CD14-positive monocyte (primary cell): ENCODE results near the gene SYTL1. TPM values are rescaled to one million over a fixed set of nuclear protein-coding genes. Genes with fewer than 3 reads are reported as not detected.

ENCODE experiments used
- DNase-seq, 3 donors: peaks; one replicate each; pipeline ENCODE4 v3.0.0-alpha.2; 2011 to 2022
- H2AFZ ChIP-seq: 2 replicates; pipeline ENCODE4 v1.6.0; 2012; ENCODE audit warnings: mild to moderate bottlenecking, low read depth, low read length, inconsistent platforms; ENCODE audit not compliant: insufficient read depth, poor library complexity, severe bottlenecking
- H3K27ac ChIP-seq, 2 donors: 1 replicate in 1 of 2; 2 replicates in 1 of 2; pipeline ENCODE4 v1.5.1; 2012 to 2013; ENCODE audit warnings: low read length in 2 of 2, control low read depth in 1 of 2, inconsistent platforms in 1 of 2, low read depth in 1 of 2, mild to moderate bottlenecking in 1 of 2
- H3K27me3 ChIP-seq, 2 donors: one replicate each; pipeline versions ENCODE4 v1.6.0 to v1.6.1; 2011 to 2013; ENCODE audit warnings: low read length in 2 of 2; ENCODE audit not compliant: control insufficient read depth in 2 of 2, insufficient read depth in 2 of 2
- H3K36me3 ChIP-seq, 2 donors: replicated peaks in 1 of 2; 1 replicate in 1 of 2; 2 replicates in 1 of 2; pipeline versions ENCODE4 v1.5.1 to v1.6.1; 2012 to 2013; ENCODE audit warnings: low read length in 2 of 2, control low read depth in 1 of 2, inconsistent platforms in 1 of 2, mild to moderate bottlenecking in 1 of 2; ENCODE audit not compliant: insufficient read depth in 2 of 2, control insufficient read depth in 1 of 2
- H3K4me1 ChIP-seq, 2 donors: 1 replicate in 1 of 2; 2 replicates in 1 of 2; pipeline versions ENCODE4 v1.5.1 to v1.6.1; 2012 to 2013; ENCODE audit warnings: low read length in 2 of 2, control low read depth in 1 of 2, inconsistent platforms in 1 of 2, mild to moderate bottlenecking in 1 of 2, moderate library complexity in 1 of 2; ENCODE audit not compliant: insufficient read depth in 2 of 2, control insufficient read depth in 1 of 2
- H3K4me2 ChIP-seq: replicated peaks from 2 replicates; pipeline ENCODE3; 2012; ENCODE audit warnings: low read length, moderate library complexity, mild to moderate bottlenecking; ENCODE audit not compliant: poor library complexity, severe bottlenecking; ENCODE audit errors: extremely low read depth
- H3K4me3 ChIP-seq, 3 experiments: fragments of 200-600 bp in 1 of 3; sonication (generic) in 1 of 3; replicated peaks in 1 of 3; 1 replicate in 2 of 3; 2 replicates in 1 of 3; pipeline ENCODE4 v1.5.1; 2011 to 2013; ENCODE audit warnings: low read length in 3 of 3, mild to moderate bottlenecking in 3 of 3, control low read depth in 2 of 3, low read depth in 2 of 3, inconsistent platforms in 1 of 3, moderate library complexity in 1 of 3
- H3K79me2 ChIP-seq: 2 replicates; pipeline ENCODE4 v1.6.0; 2012; ENCODE audit warnings: mild to moderate bottlenecking, control low read depth, inconsistent platforms, low read length, moderate library complexity; ENCODE audit not compliant: insufficient read depth
- H3K9ac ChIP-seq: 2 replicates; pipeline ENCODE4 v1.6.0; 2017; ENCODE audit warnings: low read length, mild to moderate bottlenecking; ENCODE audit not compliant: insufficient read depth, poor library complexity, severe bottlenecking
- H3K9me3 ChIP-seq, 2 donors: replicated peaks in 1 of 2; 1 replicate in 1 of 2; 2 replicates in 1 of 2; pipeline versions ENCODE4 v1.5.1 to v1.6.1; 2012 to 2013; ENCODE audit warnings: low read length in 2 of 2, control low read depth in 1 of 2; ENCODE audit not compliant: control insufficient read depth in 1 of 2, insufficient read depth in 1 of 2
- H4K20me1 ChIP-seq: 2 replicates; pipeline ENCODE4 v1.6.0; 2012; ENCODE audit warnings: mild to moderate bottlenecking, low read length, control low read depth, moderate library complexity; ENCODE audit not compliant: insufficient read depth
- H3K27ac Mint-ChIP-seq, 7 donors: one replicate each; pipeline ENCODE4 v1.8.0; 2020; ENCODE audit warnings: mild to moderate bottlenecking in 7 of 7, mixed read lengths in 7 of 7, moderate library complexity in 6 of 7, inconsistent platforms in 2 of 7
- H3K27me3 Mint-ChIP-seq, 3 donors: one replicate each; pipeline ENCODE4 v1.8.0; 2021 to 2022; ENCODE audit warnings: low read depth in 3 of 3, mild to moderate bottlenecking in 3 of 3, mixed read lengths in 3 of 3, moderate library complexity in 3 of 3, inconsistent platforms in 1 of 3
- H3K36me3 Mint-ChIP-seq, 2 donors: one replicate each; pipeline ENCODE4 v1.8.0; 2020; ENCODE audit warnings: mixed read lengths in 2 of 2, inconsistent platforms in 1 of 2, mild to moderate bottlenecking in 1 of 2
- H3K4me1 Mint-ChIP-seq: one replicate; pipeline ENCODE4 v1.8.0; 2020; ENCODE audit warnings: mild to moderate bottlenecking, mixed read lengths
- H3K4me3 Mint-ChIP-seq, 2 donors: one replicate each; pipeline ENCODE4 v1.8.0; 2020; ENCODE audit warnings: mild to moderate bottlenecking in 2 of 2, mixed read lengths in 2 of 2, moderate library complexity in 1 of 2
- H3K9me3 Mint-ChIP-seq, 7 donors: one replicate each; pipeline ENCODE4 v1.8.0; 2020 to 2022; ENCODE audit warnings: mixed read lengths in 7 of 7, mild to moderate bottlenecking in 6 of 7, moderate library complexity in 6 of 7, inconsistent platforms in 2 of 7
- WGBS: methylation state at CpG from one replicate; pipeline ENCODE4 v1.1.5; 2013; ENCODE audit warnings: missing lambda C conversion rate; ENCODE audit not compliant: insufficient coverage; 5-methylcytosine and 5-hydroxymethylcytosine counted together
- intact Hi-C, 2 donors: fragments of 100-400 bp; cut with micrococcal nuclease; formaldehyde crosslinking; loops; one replicate each; pipeline versions ENCODE4 v1.15.0 to v1.15.1; 2023
- polyA plus RNA-seq, 3 donors: library from polyadenylated mRNA; depleted of rRNA in 1 of 3; unstranded in 2 of 3; stranded (reverse) in 1 of 3; fragments of 300-500 nt in 2 of 3; fragments of >200 nt in 1 of 3; fragmentation: Illumina TruSeq in 2 of 3; gene quantifications; 1 replicate in 2 of 3; 2 replicates in 1 of 3; pipeline ENCODE4 v1.2.3, GENCODE V29; 2012 to 2021
- TF ChIP-seq, protein P1 (sequence below): fragments of 200-600 bp; IDR thresholded peaks from one replicate; pipeline ENCODE4 v1.8.0; 2022; ENCODE audit warnings: antibody characterized with exemption, mild to moderate bottlenecking

SYTL1 gene
- polyA plus RNA-seq, 3 donors: 26.9 to 95.8 (median 44.6) TPM

DNA sequence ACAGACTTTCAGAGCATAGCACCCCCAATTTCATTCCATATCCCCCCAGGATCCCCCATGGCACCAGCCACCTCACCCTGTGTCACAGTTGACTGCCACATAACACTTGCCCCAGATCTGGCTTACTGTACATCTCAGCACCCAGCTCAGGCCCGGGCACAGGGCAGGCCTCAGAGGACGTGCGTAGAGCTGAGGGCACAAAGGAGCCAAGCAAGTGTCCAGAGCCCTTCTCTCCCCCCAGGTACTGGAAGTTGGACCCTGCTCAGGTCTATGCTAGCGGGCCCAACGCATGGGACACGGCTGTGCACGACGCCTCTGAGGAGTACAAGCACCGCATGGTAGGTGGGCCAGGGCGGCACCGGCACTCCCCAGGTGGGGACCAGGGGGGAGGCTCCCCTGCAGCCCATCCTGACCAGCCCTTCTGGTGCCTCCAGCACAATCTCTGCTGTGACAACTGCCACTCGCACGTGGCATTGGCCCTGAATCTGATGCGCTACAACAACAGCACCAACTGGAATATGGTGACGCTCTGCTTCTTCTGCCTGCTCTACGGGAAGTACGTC lies 8.0 kb upstream of the SYTL1 start:
- Histone ChIP-seq H2AFZ (no peak overlapping the region), H3K79me2 (peaks cover 16% of the 10 kb centered on the region), H4K20me1 (peaks cover 20% of the 10 kb centered on the region), H3K27me3 (no peaks in the 10 kb centered on the region), H3K27ac (no peak overlapping the region), H3K36me3 (peaks cover 63 to 74% of the 10 kb centered on the region in 2 donors), H3K4me2 (no peak overlapping the region), H3K9ac (no peak overlapping the region), H3K4me3 (no peak overlapping the region), H3K9me3 (no peaks in the 10 kb centered on the region), H3K4me1 (peaks cover 5 to 8% of the 10 kb centered on the region in 2 donors)
- WGBS: 98% methylated on average over 13 of the region's 17 CpGs
- peaks cover 7% of the 10 kb centered on the region for H3K4me1 Mint-ChIP-seq
- no peak for DNase-seq
- TF ChIP-seq, protein P1, sequence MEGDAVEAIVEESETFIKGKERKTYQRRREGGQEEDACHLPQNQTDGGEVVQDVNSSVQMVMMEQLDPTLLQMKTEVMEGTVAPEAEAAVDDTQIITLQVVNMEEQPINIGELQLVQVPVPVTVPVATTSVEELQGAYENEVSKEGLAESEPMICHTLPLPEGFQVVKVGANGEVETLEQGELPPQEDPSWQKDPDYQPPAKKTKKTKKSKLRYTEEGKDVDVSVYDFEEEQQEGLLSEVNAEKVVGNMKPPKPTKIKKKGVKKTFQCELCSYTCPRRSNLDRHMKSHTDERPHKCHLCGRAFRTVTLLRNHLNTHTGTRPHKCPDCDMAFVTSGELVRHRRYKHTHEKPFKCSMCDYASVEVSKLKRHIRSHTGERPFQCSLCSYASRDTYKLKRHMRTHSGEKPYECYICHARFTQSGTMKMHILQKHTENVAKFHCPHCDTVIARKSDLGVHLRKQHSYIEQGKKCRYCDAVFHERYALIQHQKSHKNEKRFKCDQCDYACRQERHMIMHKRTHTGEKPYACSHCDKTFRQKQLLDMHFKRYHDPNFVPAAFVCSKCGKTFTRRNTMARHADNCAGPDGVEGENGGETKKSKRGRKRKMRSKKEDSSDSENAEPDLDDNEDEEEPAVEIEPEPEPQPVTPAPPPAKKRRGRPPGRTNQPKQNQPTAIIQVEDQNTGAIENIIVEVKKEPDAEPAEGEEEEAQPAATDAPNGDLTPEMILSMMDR: no peak
- H3K27ac Mint-ChIP-seq: peak overlapping the region in 1 of 7 donors; percentile 35
- H3K27me3 Mint-ChIP-seq: peaks cover 0 to 2% (median 1%) of the 10 kb centered on the region in 3 donors
- H3K36me3 Mint-ChIP-seq: peaks cover 64 to 83% of the 10 kb centered on the region in 2 donors
- H3K9me3 Mint-ChIP-seq: peaks cover 0 to 2% (median 0%) of the 10 kb centered on the region in 7 donors
- H3K4me3 Mint-ChIP-seq: no peak overlapping the region
- intact Hi-C loops: no loop called here

DNA sequence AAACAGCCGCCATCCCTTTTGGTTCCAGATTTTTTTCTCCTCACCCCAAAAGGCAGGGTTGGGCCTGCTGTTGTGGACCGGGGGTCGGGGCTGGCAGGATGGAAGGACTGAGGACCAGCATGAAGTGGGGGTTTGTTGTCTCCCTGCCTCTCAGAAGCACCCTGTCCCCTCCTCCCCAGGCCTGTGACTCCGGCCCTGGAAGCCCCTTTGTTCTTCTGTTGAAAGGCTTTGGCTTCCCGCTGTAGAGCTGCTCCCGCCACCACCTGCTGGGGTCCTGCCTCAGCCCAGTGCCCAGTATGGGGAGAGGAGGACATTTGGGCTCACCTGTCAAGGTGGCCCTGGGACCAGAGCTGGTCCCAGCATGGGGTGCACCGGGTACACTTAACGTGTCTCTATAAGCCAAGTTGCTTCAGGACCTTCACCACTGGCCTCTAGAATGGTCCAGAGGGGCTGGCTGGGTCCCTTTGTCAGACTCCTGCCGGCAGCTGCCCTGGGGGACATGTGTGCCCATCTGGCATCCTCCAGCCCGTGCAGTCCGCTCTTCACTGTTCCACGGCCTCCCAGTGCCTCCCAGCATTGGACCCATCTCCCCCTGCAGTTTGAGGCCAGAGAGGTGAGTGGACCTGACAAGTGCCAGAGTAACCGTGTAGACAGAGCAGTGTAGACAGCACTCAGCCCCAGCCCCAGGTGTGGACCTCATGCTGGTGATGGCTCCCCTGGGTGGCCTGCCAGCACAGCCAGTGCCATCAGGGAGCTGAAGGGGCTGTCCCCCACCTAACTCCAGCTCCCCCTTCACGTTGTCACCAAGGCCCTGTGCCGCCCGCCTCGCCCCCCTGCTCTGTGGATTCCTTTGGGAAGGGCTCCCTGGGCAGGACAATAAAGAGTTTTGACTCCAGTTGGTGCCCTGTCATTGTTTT lies 6.1 kb upstream of the SYTL1 start:
- H3K4me2 ChIP-seq: no peak overlapping the region
- H3K27ac Mint-ChIP-seq: peak overlapping the region in 2 of 7 donors; percentile 15 to 32
- no peak overlapping the region for H3K27ac ChIP-seq
- no peak overlapping the region for H3K4me3 ChIP-seq
- no peak for DNase-seq
- H3K4me3 Mint-ChIP-seq: no peak overlapping the region
- WGBS: 100% methylated on average over 11 of the region's 17 CpGs
- H2AFZ ChIP-seq: no peak overlapping the region
- H3K4me1 Mint-ChIP-seq: peaks cover 18% of the 10 kb centered on the region
- H3K36me3 ChIP-seq: peaks cover 57 to 62% of the 10 kb centered on the region in 2 donors
- no peaks in the 10 kb centered on the region for H3K9me3 ChIP-seq
- peaks cover 57 to 69% of the 10 kb centered on the region in 2 donors for H3K36me3 Mint-ChIP-seq
- intact Hi-C loops: no loop called here
- peaks cover 0 to 2% (median 0%) of the 10 kb centered on the region in 7 donors for H3K9me3 Mint-ChIP-seq
- peaks cover 1 to 2% (median 2%) of the 10 kb centered on the region in 3 donors for H3K27me3 Mint-ChIP-seq
- H3K79me2 ChIP-seq: peaks cover 3% of the 10 kb centered on the region
- no peak overlapping the region for H3K9ac ChIP-seq
- TF ChIP-seq, protein P1: no peak
- no peaks in the 10 kb centered on the region for H3K27me3 ChIP-seq
- H4K20me1 ChIP-seq: peaks cover 7% of the 10 kb centered on the region
- peaks cover 12 to 20% of the 10 kb centered on the region in 2 donors for H3K4me1 ChIP-seq
